SW480 (cell line): ENCODE data around the gene CCNG2.

Source experiments
- DNase-seq: peaks from one replicate; pipeline ENCODE4 v3.0.0-alpha.2; 2016; ENCODE audit warnings: low spot score

The CCNG2 gene

DNA sequence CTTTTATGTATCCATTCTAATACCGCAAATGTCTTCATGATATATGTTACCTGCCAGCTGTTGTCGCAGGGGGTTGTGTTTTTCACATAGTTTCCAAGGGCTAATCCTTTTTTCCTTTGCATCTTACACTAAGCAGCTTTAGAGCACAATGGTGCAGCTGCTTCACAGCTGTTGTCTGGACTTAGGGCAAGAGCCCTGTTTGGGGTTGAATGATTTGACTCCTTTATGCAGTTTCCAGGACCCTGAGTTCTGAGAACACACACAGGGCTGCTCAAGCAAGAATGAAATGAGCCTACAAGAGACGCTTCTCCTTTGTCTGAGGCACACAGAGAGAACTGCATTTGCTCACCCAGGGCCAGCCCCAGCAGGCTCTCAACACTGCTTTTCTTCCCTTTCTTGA lies 20.2 kb downstream of the CCNG2 start:
- no peak for DNase-seq

DNA sequence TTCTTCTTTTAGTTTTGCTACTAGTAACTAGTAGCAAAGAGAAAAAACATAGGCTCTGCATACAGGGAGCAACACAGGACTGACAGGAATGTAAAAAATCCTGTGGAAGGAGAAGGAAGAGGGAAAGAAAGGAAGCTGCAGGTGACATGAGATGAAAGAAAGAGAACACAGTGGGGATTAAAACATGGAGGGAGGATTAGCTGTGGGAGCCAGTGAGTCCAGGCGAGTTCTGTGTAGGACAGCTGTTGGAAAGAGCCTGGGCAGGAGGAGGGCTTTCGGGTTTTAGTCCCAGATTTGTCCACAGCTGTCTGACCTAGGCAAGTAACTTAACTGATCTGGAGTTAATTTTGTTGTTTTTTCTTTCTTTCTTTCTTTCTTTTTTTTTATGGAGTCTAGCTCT lies 21.6 kb downstream of the CCNG2 start:
- DNase-seq = no peak

DNA sequence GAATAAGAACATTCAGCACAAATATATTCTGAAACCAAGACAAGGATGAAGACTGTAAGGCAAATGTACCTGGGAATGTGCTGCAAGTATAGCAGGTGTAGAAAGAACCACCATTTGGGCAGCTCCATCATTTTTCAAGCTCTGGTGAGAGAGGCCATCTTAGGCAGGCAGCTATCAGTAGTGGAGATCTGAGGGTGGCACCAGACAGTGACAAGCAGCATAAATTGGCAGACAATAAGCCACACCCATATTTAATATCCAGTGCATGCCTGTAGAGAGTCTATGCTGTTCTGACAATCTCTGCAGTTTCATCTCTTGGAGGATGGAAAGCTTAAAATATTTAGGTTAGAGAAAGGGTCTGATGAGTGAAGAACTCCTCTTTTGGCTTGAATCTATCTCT lies 22.5 kb downstream of the CCNG2 start:
- no peak for DNase-seq

DNA sequence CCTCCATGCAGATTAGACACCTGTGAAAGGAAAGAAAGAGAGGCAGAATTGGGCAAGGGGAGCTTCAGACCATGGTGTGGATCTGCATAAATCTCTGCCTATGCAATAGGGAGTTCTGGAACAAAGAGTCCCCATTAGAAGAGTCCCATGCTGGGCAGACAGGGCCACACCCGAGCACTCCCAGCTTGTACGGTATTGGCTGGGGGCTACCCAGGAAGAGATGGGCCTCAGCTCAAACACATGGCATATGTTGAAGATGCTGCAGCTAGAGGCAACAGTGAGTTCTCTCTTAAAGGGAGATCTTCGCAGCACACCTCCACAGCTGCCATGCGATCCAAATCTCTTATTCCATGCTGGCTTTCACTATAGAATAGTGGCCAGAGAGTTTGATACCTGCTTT lies 24.7 kb downstream of the CCNG2 start:
- DNase-seq = no peak

DNA sequence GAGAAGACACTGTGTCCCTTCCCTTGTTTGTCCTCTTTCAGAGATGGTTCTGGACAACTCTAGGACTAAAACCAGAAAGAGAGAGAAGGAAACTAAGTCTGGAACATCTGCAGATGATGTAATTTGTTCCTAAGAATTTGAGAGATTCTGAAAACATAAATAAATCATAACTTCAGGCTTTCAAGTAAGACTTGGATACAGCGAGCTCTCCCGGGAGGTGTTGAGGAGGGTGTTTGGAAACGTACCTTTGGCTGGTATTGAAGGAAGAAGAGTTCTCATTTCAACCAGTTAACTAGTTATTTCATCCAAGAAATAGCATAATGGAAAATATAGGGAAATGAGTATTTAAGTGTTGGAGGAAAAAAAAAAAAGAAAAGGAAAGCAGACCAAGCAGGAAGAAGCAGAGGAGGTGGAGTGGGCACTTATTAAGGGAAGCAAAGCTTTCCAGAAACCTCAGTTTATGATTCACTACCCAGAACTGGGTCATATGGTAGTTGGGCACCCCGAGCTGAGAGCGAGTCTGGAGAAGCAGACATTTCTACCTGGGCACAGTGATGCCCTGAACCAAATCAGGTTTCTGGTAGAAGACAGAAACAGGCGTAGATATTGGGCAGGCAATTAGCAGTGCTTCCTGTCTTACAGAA lies 26.9 kb downstream of the CCNG2 start:
- no peak for DNase-seq

DNA sequence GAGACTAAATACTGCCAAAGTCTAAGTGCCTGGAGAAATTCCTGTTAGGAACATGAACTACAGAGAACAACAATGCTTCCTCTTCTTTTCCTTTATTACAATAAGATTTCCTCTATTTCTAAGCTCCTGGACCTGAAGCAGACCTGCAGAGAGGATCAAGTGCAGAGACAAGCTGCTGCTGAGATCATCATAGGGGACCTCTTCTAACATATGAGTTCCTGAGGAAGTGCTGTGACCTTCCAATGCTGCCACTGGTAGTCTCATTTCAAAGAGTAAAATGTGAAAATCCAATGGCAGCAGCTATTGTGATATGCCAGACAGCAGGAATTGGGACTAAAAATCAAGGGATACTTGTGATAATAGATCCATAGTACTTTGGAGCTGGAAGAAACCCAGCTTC lies 28.0 kb downstream of the CCNG2 start:
- DNase-seq = no peak

DNA sequence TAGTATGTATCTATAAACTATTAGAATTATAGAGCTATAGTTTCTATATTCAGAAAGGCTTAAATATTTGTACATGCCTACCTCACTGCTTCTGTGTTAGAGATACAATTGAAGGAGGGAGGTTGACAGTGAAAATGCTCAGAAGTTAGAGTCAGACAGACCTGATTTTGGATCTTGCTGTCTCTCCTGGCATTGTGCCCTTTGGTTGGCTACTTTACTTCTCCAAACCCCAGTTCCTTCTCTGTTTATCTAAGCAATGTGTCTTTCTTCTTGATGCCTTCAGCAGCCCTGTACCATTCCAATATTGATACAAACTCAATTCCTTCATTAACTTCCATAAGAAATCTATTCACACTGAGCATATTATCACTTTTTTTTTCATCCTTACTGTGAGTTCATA lies 28.7 kb downstream of the CCNG2 start:
- no peak for DNase-seq

DNA sequence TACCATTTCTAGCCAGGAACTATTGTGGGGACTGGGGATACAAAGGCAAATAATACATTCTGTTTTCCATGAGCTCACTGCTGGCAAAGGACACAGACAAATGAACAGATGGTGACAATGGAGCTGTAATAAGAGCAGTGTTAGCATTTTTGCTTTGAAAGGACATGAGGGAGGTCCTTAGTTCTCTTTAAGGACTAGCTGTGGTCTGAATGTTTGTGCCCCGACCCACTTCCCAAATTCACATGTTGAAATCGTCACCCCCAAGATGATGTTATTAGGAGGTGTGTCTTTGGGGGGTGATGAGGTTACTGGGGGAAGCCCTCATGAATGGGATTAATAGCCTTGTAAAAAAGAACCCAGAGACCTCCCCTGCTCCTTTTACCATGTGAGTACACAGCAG lies 30.3 kb downstream of the CCNG2 start:
- no peak for DNase-seq

DNA sequence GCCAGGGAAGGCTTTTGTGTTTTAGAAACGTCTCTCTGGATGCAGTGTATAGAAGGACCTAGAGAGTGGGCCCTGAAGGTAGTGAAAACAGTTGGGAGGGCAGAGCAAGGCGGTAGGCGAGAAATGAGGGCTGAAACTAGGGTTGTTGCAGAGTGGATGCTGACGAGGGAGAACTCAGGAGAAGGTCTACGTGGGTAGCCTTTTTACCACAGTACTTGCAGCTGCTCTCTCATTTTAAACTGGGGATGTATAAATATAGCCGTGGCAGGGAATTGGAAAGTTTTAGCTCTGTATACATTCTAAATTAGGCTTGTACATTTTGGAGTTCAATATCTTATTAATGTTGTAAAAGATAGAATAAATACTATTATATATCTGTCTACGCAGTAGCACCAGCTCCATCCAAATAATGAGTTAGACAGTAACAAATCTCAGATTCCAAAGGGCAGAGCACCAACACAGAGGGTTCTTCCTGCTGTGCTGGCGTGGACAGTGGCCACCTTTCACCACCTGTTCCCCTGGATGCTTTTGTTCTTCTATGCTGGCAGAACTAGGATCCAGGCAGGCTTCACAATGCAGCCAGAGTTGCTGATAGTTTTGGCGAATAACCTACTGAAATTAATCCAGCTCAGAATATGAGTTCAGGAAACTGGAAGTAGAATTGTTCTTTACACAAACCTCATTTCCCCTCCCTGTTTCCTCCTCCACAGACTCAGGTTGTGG lies 31.7 kb downstream of the CCNG2 start:
- DNase-seq = no peak

DNA sequence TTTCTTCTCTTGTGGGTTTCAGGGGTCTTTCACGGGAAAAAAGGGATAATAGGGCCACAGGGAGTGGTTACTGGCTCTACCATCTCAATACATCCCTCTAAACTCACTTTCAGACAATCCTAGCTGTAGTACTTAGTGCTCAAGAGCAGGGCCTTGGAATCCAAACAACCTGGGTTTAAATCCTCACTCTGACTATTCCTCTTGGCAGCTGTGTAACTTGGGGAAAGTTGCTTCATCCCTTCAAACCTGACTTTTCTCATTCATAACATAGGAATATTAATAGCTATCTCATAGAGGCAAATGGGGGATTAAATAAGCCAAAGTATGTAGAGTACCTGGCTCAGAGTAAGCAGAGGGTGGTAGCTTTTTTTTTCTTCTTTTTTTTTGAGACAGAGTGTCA lies 32.4 kb downstream of the CCNG2 start:
- DNase-seq = no peak

DNA sequence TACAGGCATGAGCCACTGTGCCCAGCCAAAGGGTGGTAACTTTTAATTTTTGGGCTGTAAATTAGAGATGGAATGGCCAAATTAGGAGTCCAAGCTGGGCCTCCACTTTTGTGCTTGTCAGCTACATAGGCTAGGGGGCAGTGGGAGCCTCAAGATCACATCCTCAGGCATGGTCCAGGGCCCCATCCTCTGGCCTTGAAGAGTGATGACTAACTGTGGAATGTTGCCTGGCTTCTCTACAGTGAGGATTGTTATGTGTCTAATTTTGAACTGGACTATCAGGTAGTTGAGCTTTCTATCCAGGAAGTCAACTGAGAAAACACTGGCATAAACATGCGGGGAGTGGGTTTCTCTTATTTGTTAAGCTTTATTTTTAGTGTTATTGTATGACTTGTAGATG lies 33.0 kb downstream of the CCNG2 start:
- no peak for DNase-seq

DNA sequence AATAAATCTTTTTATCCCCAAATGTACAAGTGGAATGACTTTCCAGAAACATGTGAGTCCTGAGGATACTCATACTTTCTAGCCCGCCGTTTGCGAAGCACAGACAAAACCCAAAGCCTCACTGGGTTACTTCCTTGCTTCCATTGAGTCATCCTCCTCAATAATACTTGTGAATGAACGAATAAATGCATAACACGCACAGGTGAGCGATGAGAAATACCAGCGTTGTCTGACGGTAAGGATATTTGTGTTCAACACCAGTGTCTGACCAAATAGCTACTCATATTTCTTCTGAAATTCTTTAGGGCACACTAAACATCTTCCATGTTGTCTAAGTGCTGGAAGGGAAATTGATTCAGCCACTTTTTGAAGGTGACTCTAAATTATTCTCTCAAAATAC lies 36.0 kb downstream of the CCNG2 start:
- DNase-seq = no peak

DNA sequence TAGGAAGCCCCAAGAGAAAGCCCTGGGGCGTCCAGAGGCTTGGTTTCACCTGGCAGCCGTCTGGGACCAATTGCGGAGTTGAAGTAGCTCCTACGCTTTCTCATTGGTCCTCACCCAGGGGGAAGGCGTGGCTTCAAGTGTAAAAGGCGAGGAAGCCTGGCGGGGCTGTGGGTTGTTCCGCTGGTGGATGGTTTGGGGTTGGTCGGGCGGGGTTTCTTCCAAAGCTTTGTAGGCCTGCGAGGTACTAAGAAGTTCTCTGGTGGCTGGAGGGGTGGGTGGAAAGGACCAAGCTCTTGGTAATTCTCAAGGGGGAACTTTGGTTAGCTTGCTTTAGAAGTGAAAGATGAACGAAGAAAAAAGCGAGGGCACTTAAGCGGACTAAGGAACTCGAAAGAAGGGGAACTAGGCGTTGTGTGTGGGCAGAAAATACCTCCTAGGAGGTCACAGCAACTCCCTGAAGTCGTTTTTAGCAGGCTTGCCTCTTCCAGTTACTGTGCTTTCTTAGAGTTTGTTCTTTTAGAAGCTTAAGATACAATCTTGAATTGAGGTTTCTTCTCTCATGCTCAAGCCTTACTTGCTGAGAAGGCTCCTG lies 36.6 kb downstream of the CCNG2 start:
- no peak for DNase-seq

DNA sequence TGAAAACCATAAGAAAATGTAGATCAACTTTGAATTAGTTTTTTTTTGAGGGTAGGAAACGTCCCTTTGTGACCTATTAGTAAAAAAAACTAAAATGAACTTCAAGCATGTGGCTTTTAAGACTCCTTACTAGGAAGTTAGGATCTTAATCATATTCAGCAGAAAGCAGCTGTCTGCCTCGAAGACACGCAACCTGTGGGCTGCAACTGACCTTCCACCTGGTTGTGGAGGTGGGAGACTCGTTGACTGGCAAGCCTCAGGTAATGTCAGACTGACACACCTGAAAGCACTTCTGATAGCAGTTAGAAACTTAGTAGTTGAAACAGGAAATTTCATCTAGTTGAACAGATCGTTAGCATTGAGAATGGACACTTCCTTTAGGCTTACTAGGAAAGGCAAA lies 37.4 kb downstream of the CCNG2 start:
- DNase-seq = no peak

DNA sequence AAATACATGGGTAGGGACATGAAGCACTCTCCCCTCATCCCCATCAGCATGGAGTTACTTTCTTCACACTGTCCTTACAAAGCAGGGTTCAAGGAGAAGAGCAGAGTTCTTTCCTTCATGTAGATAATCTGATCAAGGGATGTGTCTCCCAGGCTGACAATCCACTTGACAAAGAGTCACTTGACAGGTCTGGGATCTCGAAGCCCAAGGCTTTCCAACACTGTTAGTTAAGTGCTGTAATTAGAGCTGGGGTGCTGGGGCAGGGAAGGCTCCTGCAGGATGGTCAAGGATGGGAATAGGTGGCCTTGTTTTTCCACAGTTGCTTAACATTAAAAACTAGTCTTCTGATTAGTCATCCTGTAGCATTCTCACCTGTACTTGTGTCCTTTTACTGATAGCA lies 38.0 kb downstream of the CCNG2 start:
- no peak for DNase-seq

DNA sequence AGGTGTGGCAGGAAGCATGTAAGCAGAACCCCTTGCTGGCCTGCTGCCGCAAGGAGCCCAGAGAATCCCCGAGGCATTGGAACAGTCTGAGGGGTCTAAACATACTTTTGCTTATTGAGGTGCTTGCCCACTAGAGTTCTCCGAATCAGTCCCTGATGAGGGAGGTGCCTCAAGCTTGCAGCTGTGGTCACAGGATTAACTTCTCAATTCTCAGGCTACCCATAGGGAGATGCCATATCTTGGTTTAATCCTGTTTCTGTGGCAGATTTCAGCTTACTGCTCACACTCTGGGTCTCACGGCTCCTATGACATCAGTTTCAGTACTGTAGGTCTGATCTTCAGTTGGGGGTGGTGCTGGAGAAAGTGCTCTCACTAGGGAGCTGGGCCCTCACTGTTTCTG lies 39.9 kb downstream of the CCNG2 start:
- DNase-seq = no peak

DNA sequence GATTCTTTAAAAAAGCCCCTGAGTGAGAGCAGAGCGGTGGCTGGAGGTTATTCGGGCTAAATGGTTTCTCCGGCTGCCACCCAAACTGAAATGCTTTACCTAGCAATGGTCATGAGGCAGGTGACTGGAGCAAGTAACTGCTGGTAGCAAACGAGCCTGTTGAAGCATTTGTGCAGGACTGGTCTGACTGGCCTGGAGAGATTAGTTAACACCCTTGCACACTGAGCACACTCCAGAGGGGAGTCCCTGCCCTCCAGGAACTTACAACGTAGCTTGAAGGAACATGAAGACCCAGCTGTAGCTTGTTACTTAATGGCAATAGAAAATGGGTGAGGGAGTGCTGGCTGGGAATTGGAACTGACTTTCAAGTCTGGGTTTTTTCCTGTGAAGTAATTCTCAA lies 40.4 kb downstream of the CCNG2 start:
- DNase-seq = no peak

DNA sequence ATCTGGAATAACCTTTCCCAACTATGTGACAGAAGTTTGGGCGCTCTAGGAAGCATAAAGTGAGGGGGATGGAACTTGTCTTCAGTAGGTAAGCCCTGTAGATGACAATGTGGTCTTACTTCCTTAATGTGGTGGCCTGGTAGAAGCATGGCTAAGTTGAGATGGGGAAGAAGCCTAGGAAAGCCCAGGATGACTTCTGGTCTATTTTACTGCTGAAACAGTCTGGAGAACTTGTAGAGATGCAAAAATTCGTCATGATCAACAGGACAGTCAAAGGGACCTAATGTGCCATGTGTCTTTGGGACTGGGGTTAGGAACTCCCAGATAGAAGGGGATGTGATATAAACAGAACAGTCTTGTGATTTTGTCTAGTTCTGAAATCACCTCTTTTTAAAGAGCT lies 40.8 kb downstream of the CCNG2 start:
- DNase-seq = no peak

DNA sequence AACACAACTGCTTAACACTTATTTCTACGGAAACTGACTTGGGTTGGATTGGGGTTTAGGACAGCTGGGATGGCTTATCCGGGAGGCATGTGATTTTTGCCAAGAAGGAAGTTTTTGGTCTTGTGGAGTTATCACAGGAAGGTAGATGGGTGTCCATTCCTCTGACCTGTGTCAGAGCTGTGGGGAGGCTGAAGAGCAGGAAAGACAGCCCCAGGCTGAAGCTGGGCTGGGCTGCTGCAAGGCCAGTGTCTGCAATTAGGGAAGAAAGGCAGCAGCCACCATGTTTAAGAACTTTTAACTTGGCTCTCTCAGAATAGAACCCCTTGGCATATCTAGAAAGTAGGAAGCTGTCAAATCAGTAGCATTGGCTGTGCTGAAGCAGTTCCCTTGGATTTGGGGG lies 42.3 kb downstream of the CCNG2 start:
- DNase-seq = no peak

DNA sequence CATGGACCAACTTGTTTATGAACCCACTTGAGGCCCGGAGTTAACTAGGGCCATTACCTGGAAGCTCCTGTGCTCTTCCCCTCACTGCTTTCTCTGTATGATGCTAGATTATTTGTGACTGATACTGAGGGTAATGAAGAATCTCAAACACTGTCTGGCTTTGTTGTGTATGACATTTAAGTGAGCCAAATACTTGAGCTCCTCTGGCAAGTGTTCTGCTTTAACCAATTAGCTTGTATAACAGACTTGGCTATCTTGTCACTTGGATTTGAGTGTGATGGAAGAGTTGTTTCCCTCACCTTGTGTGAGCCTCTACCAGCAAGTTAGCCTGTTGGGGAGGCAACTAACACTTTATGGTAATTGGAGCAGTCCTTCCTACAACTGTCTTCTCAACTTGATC lies 42.7 kb downstream of the CCNG2 start:
- no peak for DNase-seq

DNA sequence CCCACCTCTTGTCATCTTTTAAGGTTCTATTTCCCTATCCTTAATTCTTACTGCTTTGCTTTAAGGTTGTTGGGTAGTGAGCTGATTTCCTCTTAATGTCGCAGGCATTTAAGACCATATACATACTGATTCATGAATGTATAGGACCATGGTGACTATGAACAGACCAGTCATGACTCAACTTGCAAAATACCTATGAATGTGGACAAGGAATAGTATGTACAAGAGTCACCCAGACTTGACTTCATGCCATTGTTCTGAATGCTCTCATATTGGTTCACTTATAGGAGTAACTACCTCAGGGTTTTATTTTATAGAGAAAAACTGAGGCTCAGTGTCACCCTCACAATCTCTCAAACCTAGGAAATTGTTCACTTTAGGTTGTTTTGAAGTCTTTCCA lies 44.3 kb downstream of the CCNG2 start:
- no peak for DNase-seq

DNA sequence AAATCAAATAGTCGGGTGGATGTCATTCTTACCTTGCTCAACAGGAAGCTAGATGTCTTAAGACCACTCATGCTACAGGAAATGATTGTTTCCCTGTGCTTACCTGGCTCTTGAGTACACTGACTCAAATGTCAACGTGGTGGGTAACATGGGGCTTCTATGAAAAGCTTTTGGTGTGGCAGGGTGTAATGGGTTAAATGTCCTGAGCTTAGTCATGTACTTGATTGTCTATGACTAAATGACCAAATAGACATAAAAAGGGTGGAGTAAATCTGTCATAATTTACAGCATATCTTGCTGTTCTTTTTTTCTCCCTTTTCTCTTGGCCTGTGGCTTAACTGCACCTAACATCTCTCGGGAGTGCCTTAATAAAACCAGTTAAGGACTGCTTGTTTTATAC lies 44.9 kb downstream of the CCNG2 start:
- no peak for DNase-seq

DNA sequence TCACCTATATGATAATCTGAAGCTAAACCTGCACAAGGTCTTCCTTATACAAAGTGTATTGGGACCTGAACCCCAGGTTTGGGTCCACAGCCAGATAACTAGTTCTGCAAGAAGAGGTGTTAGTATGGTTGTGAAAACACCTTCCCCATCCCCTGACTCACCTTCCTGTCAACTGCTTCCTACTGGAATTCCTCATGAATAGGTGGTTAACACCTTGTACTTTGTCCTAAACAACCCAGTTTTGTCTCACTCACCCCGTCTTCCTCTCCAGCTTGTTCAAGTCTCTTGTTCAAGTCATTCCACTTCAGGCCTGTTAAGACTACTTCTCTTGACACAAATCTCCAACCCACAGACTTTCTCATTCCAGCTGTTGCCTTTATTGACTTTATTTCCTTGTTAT lies 45.5 kb downstream of the CCNG2 start:
- DNase-seq = no peak
